Measurements from ENCODE around the gene HSPB8. TPM values are rescaled to one million over a fixed set of nuclear protein-coding genes. Genes with fewer than 3 reads are reported as not detected.

The HSPB8 gene
- total RNA-seq, 2 donors from 2014 or later = 14.8 to 22.7 TPM

DNA sequence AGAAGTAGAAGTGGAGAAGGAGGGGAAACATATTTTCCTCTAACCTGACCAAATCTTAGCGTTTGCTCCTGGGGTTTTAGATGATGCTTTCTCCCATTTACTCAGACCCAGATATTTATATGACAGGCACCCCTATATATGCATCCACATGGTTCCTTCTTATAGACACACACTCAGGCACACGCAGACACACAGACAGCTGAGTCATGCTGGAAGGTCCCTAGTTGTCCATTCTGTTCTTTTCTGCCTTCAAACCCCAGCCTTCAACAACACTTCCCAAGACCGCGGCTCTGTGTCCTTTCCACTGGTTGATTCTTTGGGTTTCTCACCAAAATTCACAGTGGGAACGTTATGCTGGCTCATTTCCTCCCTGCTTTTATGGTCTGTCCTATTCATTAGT is 52.1 kb downstream of the HSPB8 start:
- Histone ChIP-seq H3K27ac (no peak overlapping the region), H3K4me1 (no peaks in the 10 kb centered on the region), H3K27me3 (no peaks in the 10 kb centered on the region), H3K9me3 (no peaks in the 10 kb centered on the region), H3K4me3 (no peak overlapping the region), H3K36me3 (replicated peaks in 1 of 2; ENCODE audit: insufficient read depth in 1 of 2, low read depth in 2 of 2) (no peaks in the 10 kb centered on the region)
- DNase-seq (no peak), ATAC-seq (no peak)
- TF ChIP-seq POLR2A (IDR thresholded peaks at IDR 0.05) = no peak
- TF ChIP-seq, protein P1, sequence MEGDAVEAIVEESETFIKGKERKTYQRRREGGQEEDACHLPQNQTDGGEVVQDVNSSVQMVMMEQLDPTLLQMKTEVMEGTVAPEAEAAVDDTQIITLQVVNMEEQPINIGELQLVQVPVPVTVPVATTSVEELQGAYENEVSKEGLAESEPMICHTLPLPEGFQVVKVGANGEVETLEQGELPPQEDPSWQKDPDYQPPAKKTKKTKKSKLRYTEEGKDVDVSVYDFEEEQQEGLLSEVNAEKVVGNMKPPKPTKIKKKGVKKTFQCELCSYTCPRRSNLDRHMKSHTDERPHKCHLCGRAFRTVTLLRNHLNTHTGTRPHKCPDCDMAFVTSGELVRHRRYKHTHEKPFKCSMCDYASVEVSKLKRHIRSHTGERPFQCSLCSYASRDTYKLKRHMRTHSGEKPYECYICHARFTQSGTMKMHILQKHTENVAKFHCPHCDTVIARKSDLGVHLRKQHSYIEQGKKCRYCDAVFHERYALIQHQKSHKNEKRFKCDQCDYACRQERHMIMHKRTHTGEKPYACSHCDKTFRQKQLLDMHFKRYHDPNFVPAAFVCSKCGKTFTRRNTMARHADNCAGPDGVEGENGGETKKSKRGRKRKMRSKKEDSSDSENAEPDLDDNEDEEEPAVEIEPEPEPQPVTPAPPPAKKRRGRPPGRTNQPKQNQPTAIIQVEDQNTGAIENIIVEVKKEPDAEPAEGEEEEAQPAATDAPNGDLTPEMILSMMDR (IDR thresholded peaks at IDR 0.05) = no peak
- intact Hi-C loops (cut with DNase I) = no loop called here
- WGBS, 2 donors = 46 to 69% methylated on average over 5 of the region's 5 CpGs

DNA sequence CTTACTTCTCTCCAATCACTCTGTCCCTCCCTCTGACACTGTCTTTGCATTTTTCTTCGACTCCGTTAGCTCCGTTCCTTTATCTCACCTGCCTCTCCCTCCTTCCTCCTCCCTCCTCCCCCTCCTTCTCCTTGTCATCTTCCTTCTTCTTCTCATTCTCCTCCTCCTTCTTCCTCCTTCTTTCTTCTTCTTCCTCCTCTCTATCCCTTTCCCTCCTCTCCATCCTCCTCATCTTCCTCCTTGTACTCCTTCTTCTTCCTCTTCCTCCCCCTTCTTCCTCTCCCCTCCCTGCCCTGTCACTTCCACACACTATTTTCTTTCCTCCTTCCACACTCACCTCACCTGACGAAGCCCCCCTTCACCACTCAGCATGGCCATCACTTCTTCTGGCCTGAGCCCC is 53.0 kb downstream of the HSPB8 start:
- no peaks in the 10 kb centered on the region for H3K27me3 ChIP-seq
- ATAC-seq = no peak
- 33 to 51% methylated on average over 4 of the region's 4 CpGs for WGBS, 2 donors
- H3K36me3 ChIP-seq (replicated peaks in 1 of 2; ENCODE audit: insufficient read depth in 1 of 2, low read depth in 2 of 2) = no peaks in the 10 kb centered on the region
- H3K27ac ChIP-seq = no peak overlapping the region
- H3K4me3 ChIP-seq = no peak overlapping the region
- no peaks in the 10 kb centered on the region for H3K9me3 ChIP-seq
- TF ChIP-seq, protein P1 (IDR thresholded peaks at IDR 0.05) = no peak
- TF ChIP-seq POLR2A (IDR thresholded peaks at IDR 0.05) = no peak
- H3K4me1 ChIP-seq = no peaks in the 10 kb centered on the region
- DNase-seq = no peak
- intact Hi-C loops (cut with DNase I) = no loop called here

DNA sequence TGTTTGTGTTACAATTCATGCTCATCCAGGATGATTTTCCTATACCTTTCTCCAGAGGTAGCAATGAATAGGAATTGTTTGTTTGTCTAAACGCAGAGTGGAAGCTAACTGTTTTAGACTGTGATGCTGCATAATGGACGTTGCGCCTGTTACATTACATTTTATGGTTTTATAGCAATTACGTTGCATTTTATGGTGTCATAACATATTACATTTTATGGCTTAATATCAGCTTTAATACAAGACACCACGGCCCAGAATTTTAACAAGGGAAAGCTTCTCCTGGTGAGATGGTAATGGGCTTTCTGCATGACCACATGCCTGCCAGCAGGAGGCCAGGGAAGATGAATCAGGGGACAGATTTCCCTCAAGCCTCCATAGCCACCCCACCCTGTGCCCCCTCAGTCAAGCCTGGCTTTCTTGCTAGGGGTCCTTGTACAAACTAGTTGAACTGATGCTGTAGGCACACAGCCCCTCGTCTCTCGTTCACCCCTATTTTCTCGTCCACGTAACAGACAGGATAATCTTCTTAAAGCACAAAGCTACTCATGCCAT is 56.5 kb downstream of the HSPB8 start:
- H3K9me3 ChIP-seq = no peaks in the 10 kb centered on the region
- WGBS, 2 donors = 46 to 65% methylated on average over 9 of the region's 9 CpGs
- H3K27me3 ChIP-seq = no peaks in the 10 kb centered on the region
- H3K4me1 ChIP-seq = no peaks in the 10 kb centered on the region
- no peaks in the 10 kb centered on the region for H3K36me3 ChIP-seq (replicated peaks in 1 of 2; ENCODE audit: insufficient read depth in 1 of 2, low read depth in 2 of 2)
- TF ChIP-seq, protein P1 (IDR thresholded peaks at IDR 0.05) = no peak
- TF ChIP-seq POLR2A (IDR thresholded peaks at IDR 0.05) = no peak
- DNase-seq = no peak
- no peak overlapping the region for H3K27ac ChIP-seq
- intact Hi-C loops (cut with DNase I) = no loop called here
- ATAC-seq = no peak
- no peak overlapping the region for H3K4me3 ChIP-seq

DNA sequence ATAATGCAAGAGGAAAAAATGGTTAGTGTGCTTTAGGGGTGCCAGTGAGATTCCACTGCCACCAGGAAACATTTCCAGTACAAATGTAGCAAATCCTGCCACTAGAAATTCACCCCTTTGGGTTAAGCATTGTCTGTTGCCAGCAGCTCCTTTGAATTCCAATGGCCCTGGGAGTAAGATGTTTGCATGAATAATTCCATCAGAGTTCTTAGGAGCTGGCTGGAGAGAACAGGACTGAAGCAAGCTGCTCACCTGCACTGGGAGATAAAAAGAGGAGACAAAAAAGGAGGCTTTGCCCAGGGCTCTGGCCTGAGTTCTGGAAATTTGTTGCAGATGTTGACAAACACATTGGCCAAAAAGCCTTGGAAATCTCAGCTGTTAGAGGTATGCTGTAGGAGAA is 57.6 kb downstream of the HSPB8 start:
- no peaks in the 10 kb centered on the region for H3K9me3 ChIP-seq
- TF ChIP-seq, protein P1 (IDR thresholded peaks at IDR 0.05) = no peak
- no peak for TF ChIP-seq POLR2A (IDR thresholded peaks at IDR 0.05)
- H3K4me1 ChIP-seq = no peaks in the 10 kb centered on the region
- no peak overlapping the region for H3K27ac ChIP-seq
- ATAC-seq (no peak), DNase-seq (no peak)
- H3K36me3 ChIP-seq (replicated peaks in 1 of 2; ENCODE audit: insufficient read depth in 1 of 2, low read depth in 2 of 2) = no peaks in the 10 kb centered on the region
- H3K4me3 ChIP-seq = no peak overlapping the region
- no peaks in the 10 kb centered on the region for H3K27me3 ChIP-seq
- intact Hi-C loops (cut with DNase I) = no loop called here

DNA sequence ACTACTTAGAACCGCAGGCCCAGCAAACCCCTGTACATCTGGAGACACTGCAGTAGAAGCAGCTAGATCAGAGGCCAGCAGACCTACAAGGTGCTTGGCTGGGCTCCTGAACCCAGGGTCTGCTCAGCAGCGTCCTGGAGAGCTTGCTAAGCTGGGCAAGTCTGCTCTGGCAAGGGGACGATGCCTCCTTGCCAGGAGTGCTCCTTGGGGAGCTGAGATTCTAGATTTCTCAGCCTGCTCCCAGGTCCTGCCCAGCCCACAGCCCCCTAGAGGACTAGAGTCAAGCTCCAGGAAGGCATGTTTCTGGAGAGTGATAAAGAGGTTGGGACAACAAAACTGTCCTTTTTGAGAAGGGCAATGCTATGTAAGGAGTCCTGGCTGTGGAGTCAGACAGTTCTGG is 60.3 kb downstream of the HSPB8 start:
- no peak overlapping the region for H3K27ac ChIP-seq
- ATAC-seq (no peak), DNase-seq (no peak)
- no peak overlapping the region for H3K4me3 ChIP-seq
- WGBS, 2 donors = 26 to 30% methylated on average over 3 of the region's 3 CpGs
- TF ChIP-seq, protein P1 (IDR thresholded peaks at IDR 0.05) = no peak
- no peak for TF ChIP-seq POLR2A (IDR thresholded peaks at IDR 0.05)
- no peaks in the 10 kb centered on the region for H3K36me3 ChIP-seq (replicated peaks in 1 of 2; ENCODE audit: insufficient read depth in 1 of 2, low read depth in 2 of 2)
- H3K9me3 ChIP-seq = no peaks in the 10 kb centered on the region
- H3K27me3 ChIP-seq = no peaks in the 10 kb centered on the region
- H3K4me1 ChIP-seq = no peaks in the 10 kb centered on the region
- intact Hi-C loops (cut with DNase I) = no loop called here

Data from body of pancreas (tissue), 4 donors.